SU-DHL-6 (cell line): ENCODE measurements around the gene WDR90.

ENCODE experiments used
- H2AFZ ChIP-seq: fragments of 200-600 bp; sonication (generic); 2 replicates; pipeline ENCODE4 v1.6.1; 2014; ENCODE audit warnings: low read depth, mild to moderate bottlenecking, moderate library complexity, mixed read lengths, antibody characterized with exemption, low read length; ENCODE audit not compliant: severe bottlenecking
- H3F3A ChIP-seq: fragments of 200-600 bp; shearing (Covaris generic); 2 replicates; pipeline ENCODE4 v1.6.0; 2016; ENCODE audit warnings: antibody characterized with exemption, mild to moderate bottlenecking; ENCODE audit not compliant: insufficient read depth
- H3K27ac ChIP-seq: fragments of 200-600 bp; sonication (generic); 2 replicates; pipeline ENCODE4 v1.5.1; 2016; ENCODE audit warnings: low read depth, mild to moderate bottlenecking, low read length, moderate library complexity, mixed read lengths
- H3K27me3 ChIP-seq: fragments of 200-600 bp; sonication (generic), shearing (Covaris generic); 2 replicates; pipeline ENCODE4 v1.6.0; 2014; ENCODE audit warnings: mild to moderate bottlenecking, low read length
- H3K36me3 ChIP-seq: fragments of 200-600 bp; sonication (generic); 2 replicates; pipeline ENCODE4 v1.6.1; 2014; ENCODE audit warnings: mild to moderate bottlenecking, low read length, mixed read lengths
- H3K4me2 ChIP-seq: fragments of 300-600, 200-600 bp; shearing (Covaris generic), sonication (generic); 2 replicates; pipeline ENCODE4 v1.6.0; 2014; ENCODE audit warnings: low read length, low read depth, mild to moderate bottlenecking; ENCODE audit not compliant: poor library complexity, severe bottlenecking
- H3K4me3 ChIP-seq: fragments of 200-600 bp; sonication (generic); 2 replicates; pipeline ENCODE4 v1.5.1; 2014; ENCODE audit warnings: antibody characterized with exemption, low read length, mild to moderate bottlenecking, mixed read lengths; ENCODE audit not compliant: insufficient read depth, poor library complexity, severe bottlenecking
- H3K79me2 ChIP-seq: fragments of 200-600 bp; sonication (generic); 2 replicates; pipeline ENCODE4 v1.6.1; 2014; ENCODE audit warnings: mild to moderate bottlenecking, low read length, moderate library complexity; ENCODE audit not compliant: insufficient read depth
- H3K9ac ChIP-seq: fragments of 200-600 bp; sonication (generic); 2 replicates; pipeline ENCODE4 v1.7.0; 2014; ENCODE audit warnings: mild to moderate bottlenecking, low read length
- H3K9me2 ChIP-seq: fragments of 200-600 bp; sonication (generic); replicated peaks from 2 replicates; pipeline ENCODE4 v1.6.1; 2014; ENCODE audit warnings: low read length; ENCODE audit not compliant: insufficient read depth
- H3K9me3 ChIP-seq: fragments of 200-600 bp; sonication (generic); 2 replicates; pipeline ENCODE4 v1.6.1; 2014; ENCODE audit warnings: low read length, mixed read lengths; ENCODE audit not compliant: insufficient read depth
- H4K20me1 ChIP-seq: fragments of 200-600 bp; sonication (generic); 2 replicates; pipeline ENCODE4 v1.6.1; 2014; ENCODE audit warnings: low read depth, mild to moderate bottlenecking, antibody characterized with exemption, low read length, moderate library complexity, mixed read lengths
- EZH2phosphoT487 ChIP-seq: fragments of 200-600 bp; sonication (generic), shearing (Covaris generic); conservative IDR thresholded peaks from 2 replicates; pipeline ENCODE4 v1.6.1; 2018; ENCODE audit warnings: mild to moderate bottlenecking, antibody characterized with exemption, low read length, moderate library complexity, mixed read lengths
- TF ChIP-seq, protein P1 (sequence below): fragments of 200-600 bp; sonication (generic); IDR thresholded peaks from one replicate; pipeline ENCODE4 v1.5.1; 2017; ENCODE audit warnings: antibody characterized with exemption, mild to moderate bottlenecking, low read length, moderate library complexity; ENCODE audit not compliant: insufficient read depth, poor library complexity, severe bottlenecking

Gene WDR90

DNA sequence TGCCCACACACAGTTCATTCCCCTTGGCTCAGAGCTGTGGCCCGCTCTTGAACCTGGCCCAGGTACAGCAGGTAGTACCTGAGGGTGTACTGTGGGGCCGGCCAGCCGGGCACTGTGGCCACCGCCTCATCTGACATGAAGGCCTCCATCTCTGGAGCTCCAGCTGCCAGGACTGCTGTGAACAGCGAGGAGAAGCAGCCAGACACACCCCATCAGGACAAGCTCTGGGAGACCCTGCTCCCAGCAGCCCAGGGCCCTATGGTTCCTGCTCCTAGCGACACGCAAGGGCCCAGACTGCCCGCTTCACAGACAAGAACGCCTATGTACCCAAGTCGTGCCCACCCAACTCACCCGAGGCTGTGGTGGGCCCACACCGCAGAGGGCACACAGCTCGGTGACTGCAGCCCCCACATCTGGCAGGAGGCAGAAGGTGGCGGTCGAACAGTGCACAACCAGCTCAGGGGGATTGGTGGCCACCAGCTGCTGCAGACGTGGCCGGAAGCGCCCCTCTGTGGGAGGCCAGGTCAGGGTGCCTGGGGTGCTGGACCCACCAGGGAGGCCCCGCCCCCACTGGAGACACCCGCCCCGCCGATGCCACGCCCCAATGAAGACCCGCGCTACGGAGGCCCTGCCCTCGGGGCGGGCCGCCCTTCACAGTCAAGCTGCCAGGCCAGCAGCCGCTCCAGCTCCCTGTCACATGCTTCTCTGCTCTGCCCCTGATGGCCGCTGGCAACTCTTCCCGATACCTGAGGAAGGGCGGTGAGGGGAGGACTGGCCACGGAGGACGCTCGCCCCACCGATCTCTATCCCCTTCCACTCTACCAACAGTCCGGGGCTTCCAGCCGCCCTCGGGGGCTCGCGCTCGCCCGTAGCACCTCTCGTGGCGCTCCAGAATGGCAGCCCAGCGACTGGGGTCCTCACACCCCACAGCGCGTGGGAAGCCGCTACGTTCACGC is 30.0 kb downstream of the WDR90 start:
- peak overlapping the region; percentile 90 for H2AFZ ChIP-seq
- no peak for TF ChIP-seq EZH2phosphoT487
- H3K4me3 ChIP-seq: peak overlapping the region; percentile 32

DNA sequence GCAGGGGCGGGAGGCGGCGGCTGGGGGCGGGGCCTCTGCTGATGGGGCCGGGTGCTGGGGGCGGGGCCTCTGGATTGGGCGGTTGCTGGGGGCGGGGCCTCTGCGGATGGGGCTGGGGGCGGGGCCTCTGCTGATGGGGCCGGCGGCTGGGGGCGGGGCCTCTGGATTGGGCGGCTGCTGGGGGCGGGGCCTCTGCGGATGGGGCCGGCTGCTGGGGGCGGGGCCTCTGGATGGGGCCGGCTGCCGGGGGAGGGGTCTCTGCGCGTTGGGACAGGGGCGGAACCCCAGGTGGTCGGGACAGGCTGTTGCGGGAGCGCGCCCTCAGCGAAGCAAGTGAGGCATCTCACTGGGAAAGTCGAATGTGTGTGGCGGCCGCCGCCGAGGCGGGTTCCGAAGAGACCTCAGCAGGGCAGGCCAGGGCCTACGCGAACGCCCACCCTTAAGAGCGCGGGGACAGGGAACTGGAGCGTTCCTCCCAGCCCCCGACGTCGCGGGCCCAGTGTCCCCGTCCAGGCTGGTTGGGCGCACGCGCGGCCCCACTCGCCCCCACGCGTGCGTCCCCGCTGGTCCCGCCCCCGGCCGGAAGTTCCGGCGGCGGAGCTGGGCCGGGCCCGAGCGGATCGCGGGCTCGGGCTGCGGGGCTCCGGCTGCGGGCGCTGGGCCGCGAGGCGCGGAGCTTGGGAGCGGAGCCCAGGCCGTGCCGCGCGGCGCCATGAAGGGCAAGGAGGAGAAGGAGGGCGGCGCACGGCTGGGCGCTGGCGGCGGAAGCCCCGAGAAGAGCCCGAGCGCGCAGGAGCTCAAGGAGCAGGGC is 30.9 kb downstream of the WDR90 start, which contains the start of gene STUB1:
Gene STUB1, plus strand, starts transcription at position 597 of the 811 bp plus-strand sequence. Its CDS starts 116 bp downstream, at position 713.
- Histone ChIP-seq H3K27me3 (no peaks in the 10 kb centered on the region), H3K9ac (peak within 1 kb of the TSS; percentile 75), H2AFZ (peak within 1 kb of the TSS; percentile 90), H3K9me2 (no peaks in the 10 kb centered on the region), H3K27ac (peak within 1 kb of the TSS; percentile 69), H3F3A (peaks cover 9% of the 10 kb centered on the region; the same call in 1 of the 2 replicates), H3K4me2 (peak within 1 kb of the TSS; percentile 63), H3K4me3 (peak within 1 kb of the TSS; percentile 62), H3K9me3 (no peaks in the 10 kb centered on the region), H4K20me1 (no peaks in the 10 kb centered on the region), H3K79me2 (peaks cover 23% of the 10 kb centered on the region; the same call in 1 of the 2 replicates), H3K36me3 (no peaks in the 10 kb centered on the region)
- TF ChIP-seq, protein P1, sequence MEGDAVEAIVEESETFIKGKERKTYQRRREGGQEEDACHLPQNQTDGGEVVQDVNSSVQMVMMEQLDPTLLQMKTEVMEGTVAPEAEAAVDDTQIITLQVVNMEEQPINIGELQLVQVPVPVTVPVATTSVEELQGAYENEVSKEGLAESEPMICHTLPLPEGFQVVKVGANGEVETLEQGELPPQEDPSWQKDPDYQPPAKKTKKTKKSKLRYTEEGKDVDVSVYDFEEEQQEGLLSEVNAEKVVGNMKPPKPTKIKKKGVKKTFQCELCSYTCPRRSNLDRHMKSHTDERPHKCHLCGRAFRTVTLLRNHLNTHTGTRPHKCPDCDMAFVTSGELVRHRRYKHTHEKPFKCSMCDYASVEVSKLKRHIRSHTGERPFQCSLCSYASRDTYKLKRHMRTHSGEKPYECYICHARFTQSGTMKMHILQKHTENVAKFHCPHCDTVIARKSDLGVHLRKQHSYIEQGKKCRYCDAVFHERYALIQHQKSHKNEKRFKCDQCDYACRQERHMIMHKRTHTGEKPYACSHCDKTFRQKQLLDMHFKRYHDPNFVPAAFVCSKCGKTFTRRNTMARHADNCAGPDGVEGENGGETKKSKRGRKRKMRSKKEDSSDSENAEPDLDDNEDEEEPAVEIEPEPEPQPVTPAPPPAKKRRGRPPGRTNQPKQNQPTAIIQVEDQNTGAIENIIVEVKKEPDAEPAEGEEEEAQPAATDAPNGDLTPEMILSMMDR: no peak
- no peak for TF ChIP-seq EZH2phosphoT487

More for the DNA sequence above, 30.0 kb downstream of the WDR90 start:
- Histone ChIP-seq H3F3A (peaks cover 9% of the 10 kb centered on the region; the same call in 1 of the 2 replicates), H3K9me2 (no peaks in the 10 kb centered on the region), H3K4me2 (peak overlapping the region; percentile 63), H3K36me3 (no peaks in the 10 kb centered on the region), H3K79me2 (peaks cover 23% of the 10 kb centered on the region; the same call in 1 of the 2 replicates), H3K27ac (peak overlapping the region; percentile 69), H4K20me1 (no peaks in the 10 kb centered on the region), H3K27me3 (no peaks in the 10 kb centered on the region), H3K9ac (peak overlapping the region; percentile 49), H3K9me3 (no peaks in the 10 kb centered on the region)

- Histone ChIP-seq H3F3A (peaks cover 9% of the 10 kb centered on the region; the same call in 1 of the 2 replicates), H3K27me3 (no peaks in the 10 kb centered on the region), H2AFZ (no peak overlapping the region), H3K27ac (peak overlapping the region; percentile 51), H3K9me3 (no peaks in the 10 kb centered on the region), H3K4me2 (peak overlapping the region; percentile 57), H3K9me2 (no peaks in the 10 kb centered on the region), H3K4me3 (peak overlapping the region; percentile 62), H3K36me3 (no peaks in the 10 kb centered on the region), H4K20me1 (no peaks in the 10 kb centered on the region), H3K79me2 (peaks cover 23% of the 10 kb centered on the region; the same call in 1 of the 2 replicates), H3K9ac (peak overlapping the region; percentile 75)
- TF ChIP-seq EZH2phosphoT487: no peak
- TF ChIP-seq, protein P1: no peak
Measured at GRCh38 chr16:680625-680945, 31.4 kb downstream of the WDR90 start.
